ENCODE measurements around the gene IGDCC3.

The IGDCC3 gene

GRCh38 chr15:65318870-65319356 lies 58.9 kb downstream of the IGDCC3 start:
- H3K4me1 ChIP-seq (ENCODE audit: insufficient read depth, insufficient read length), result peaks cover 8% of the 10 kb centered on the region

GRCh38 chr15:65312400-65312916 lies 65.3 kb downstream of the IGDCC3 start:
- peaks cover 10% of the 10 kb centered on the region for H3K4me1 ChIP-seq (ENCODE audit: insufficient read depth, insufficient read length)
- no peaks in the 10 kb centered on the region for H3K9me3 ChIP-seq (ENCODE audit: insufficient read depth, low read length)
- H3K4me3 ChIP-seq (ENCODE audit: insufficient read length, low read depth), result no peak overlapping the region
- no peaks in the 10 kb centered on the region for H3K36me3 ChIP-seq (ENCODE audit: insufficient read depth, insufficient read length, low read length)
- no peak for DNase-seq (ENCODE audit: low read depth, low spot score)
- no peaks in the 10 kb centered on the region for H3K27me3 ChIP-seq (ENCODE audit: insufficient read depth, insufficient read length)
- H3K9ac ChIP-seq (ENCODE audit: insufficient read length, low read depth), result no peak overlapping the region
- TF ChIP-seq SUZ12 (IDR thresholded peaks at IDR 0.05; ENCODE audit: extremely low read depth, insufficient read depth, insufficient read length), result no peak
- no peak for TF ChIP-seq ZNF274 (IDR thresholded peaks at IDR 0.05; ENCODE audit: low read depth, low read length)
- no peak for TF ChIP-seq YY1 (IDR thresholded peaks at IDR 0.05; ENCODE audit: insufficient read depth, insufficient read length)

More at GRCh38 chr15:65318870-65319356, 58.9 kb downstream of the IGDCC3 start:
- Histone ChIP-seq H3K9me3 (ENCODE audit: insufficient read depth, low read length) (no peaks in the 10 kb centered on the region), H3K9ac (ENCODE audit: insufficient read length, low read depth) (no peak overlapping the region), H3K36me3 (ENCODE audit: insufficient read depth, insufficient read length, low read length) (no peaks in the 10 kb centered on the region), H3K27me3 (ENCODE audit: insufficient read depth, insufficient read length) (no peaks in the 10 kb centered on the region), H3K4me3 (ENCODE audit: insufficient read length, low read depth) (no peak overlapping the region)
- TF ChIP-seq YY1 (IDR thresholded peaks at IDR 0.05; ENCODE audit: insufficient read depth, insufficient read length) (peak; percentile 15), ZNF274 (IDR thresholded peaks at IDR 0.05; ENCODE audit: low read depth, low read length) (no peak)
- peak; percentile 84 for DNase-seq (ENCODE audit: low read depth, low spot score)

GRCh38 chr15:65311760-65312159 lies 66.0 kb downstream of the IGDCC3 start:
- Histone ChIP-seq H3K36me3 (ENCODE audit: insufficient read depth, insufficient read length, low read length) (no peaks in the 10 kb centered on the region), H3K9me3 (ENCODE audit: insufficient read depth, low read length) (no peaks in the 10 kb centered on the region), H3K4me1 (ENCODE audit: insufficient read depth, insufficient read length) (peaks cover 10% of the 10 kb centered on the region), H3K27me3 (ENCODE audit: insufficient read depth, insufficient read length) (no peaks in the 10 kb centered on the region), H3K9ac (ENCODE audit: insufficient read length, low read depth) (peak overlapping the region; percentile 66), H3K4me3 (ENCODE audit: insufficient read length, low read depth) (no peak overlapping the region)
- TF ChIP-seq YY1 (IDR thresholded peaks at IDR 0.05; ENCODE audit: insufficient read depth, insufficient read length), result no peak
- no peak for TF ChIP-seq ZNF274 (IDR thresholded peaks at IDR 0.05; ENCODE audit: low read depth, low read length)
- no peak for TF ChIP-seq SUZ12 (IDR thresholded peaks at IDR 0.05; ENCODE audit: extremely low read depth, insufficient read depth, insufficient read length)
- no peak for DNase-seq (ENCODE audit: low read depth, low spot score)

- TF ChIP-seq SUZ12 (IDR thresholded peaks at IDR 0.05; ENCODE audit: extremely low read depth, insufficient read depth, insufficient read length) (no peak), ZNF274 (IDR thresholded peaks at IDR 0.05; ENCODE audit: low read depth, low read length) (no peak), YY1 (IDR thresholded peaks at IDR 0.05; ENCODE audit: insufficient read depth, insufficient read length) (no peak)
- no peaks in the 10 kb centered on the region for H3K36me3 ChIP-seq (ENCODE audit: insufficient read depth, insufficient read length, low read length)
- H3K27me3 ChIP-seq (ENCODE audit: insufficient read depth, insufficient read length), result no peaks in the 10 kb centered on the region
- H3K4me3 ChIP-seq (ENCODE audit: insufficient read length, low read depth), result no peak overlapping the region
- H3K9me3 ChIP-seq (ENCODE audit: insufficient read depth, low read length), result no peaks in the 10 kb centered on the region
- H3K4me1 ChIP-seq (ENCODE audit: insufficient read depth, insufficient read length), result peaks cover 10% of the 10 kb centered on the region
- no peak for DNase-seq (ENCODE audit: low read depth, low spot score)
- no peak overlapping the region for H3K9ac ChIP-seq (ENCODE audit: insufficient read length, low read depth)
Observed at GRCh38 chr15:65310431-65311137, 67.2 kb downstream of the IGDCC3 start.

GRCh38 chr15:65309882-65310418 lies 67.9 kb downstream of the IGDCC3 start:
- Histone ChIP-seq H3K9ac (ENCODE audit: insufficient read length, low read depth) (peak overlapping the region; percentile 61), H3K4me3 (ENCODE audit: insufficient read length, low read depth) (no peak overlapping the region), H3K27me3 (ENCODE audit: insufficient read depth, insufficient read length) (no peaks in the 10 kb centered on the region), H3K9me3 (ENCODE audit: insufficient read depth, low read length) (no peaks in the 10 kb centered on the region), H3K36me3 (ENCODE audit: insufficient read depth, insufficient read length, low read length) (no peaks in the 10 kb centered on the region), H3K4me1 (ENCODE audit: insufficient read depth, insufficient read length) (peaks cover 11% of the 10 kb centered on the region)
- no peak for DNase-seq (ENCODE audit: low read depth, low spot score)
- no peak for TF ChIP-seq SUZ12 (IDR thresholded peaks at IDR 0.05; ENCODE audit: extremely low read depth, insufficient read depth, insufficient read length)
- TF ChIP-seq YY1 (IDR thresholded peaks at IDR 0.05; ENCODE audit: insufficient read depth, insufficient read length), result no peak
- TF ChIP-seq ZNF274 (IDR thresholded peaks at IDR 0.05; ENCODE audit: low read depth, low read length), result no peak

GRCh38 chr15:65307978-65308377 lies 69.8 kb downstream of the IGDCC3 start:
- Histone ChIP-seq H3K9ac (ENCODE audit: insufficient read length, low read depth) (peak overlapping the region; percentile 21), H3K4me3 (ENCODE audit: insufficient read length, low read depth) (no peak overlapping the region), H3K36me3 (ENCODE audit: insufficient read depth, insufficient read length, low read length) (no peaks in the 10 kb centered on the region), H3K4me1 (ENCODE audit: insufficient read depth, insufficient read length) (peaks cover 11% of the 10 kb centered on the region), H3K9me3 (ENCODE audit: insufficient read depth, low read length) (no peaks in the 10 kb centered on the region), H3K27me3 (ENCODE audit: insufficient read depth, insufficient read length) (no peaks in the 10 kb centered on the region)
- no peak for DNase-seq (ENCODE audit: low read depth, low spot score)
- TF ChIP-seq YY1 (IDR thresholded peaks at IDR 0.05; ENCODE audit: insufficient read depth, insufficient read length) (no peak), ZNF274 (IDR thresholded peaks at IDR 0.05; ENCODE audit: low read depth, low read length) (no peak), SUZ12 (IDR thresholded peaks at IDR 0.05; ENCODE audit: extremely low read depth, insufficient read depth, insufficient read length) (no peak)

- peaks cover 3% of the 10 kb centered on the region; the same call in 1 of the 2 replicates for H3K9me3 ChIP-seq (ENCODE audit: insufficient read depth, low read length)
- no peak overlapping the region for H3K4me3 ChIP-seq (ENCODE audit: insufficient read length, low read depth)
- H3K9ac ChIP-seq (ENCODE audit: insufficient read length, low read depth), result no peak overlapping the region
- no peaks in the 10 kb centered on the region for H3K27me3 ChIP-seq (ENCODE audit: insufficient read depth, insufficient read length)
- TF ChIP-seq YY1 (IDR thresholded peaks at IDR 0.05; ENCODE audit: insufficient read depth, insufficient read length) (no peak), ZNF274 (IDR thresholded peaks at IDR 0.05; ENCODE audit: low read depth, low read length) (no peak)
- DNase-seq (ENCODE audit: low read depth, low spot score), result no peak
- H3K36me3 ChIP-seq (ENCODE audit: insufficient read depth, insufficient read length, low read length), result no peaks in the 10 kb centered on the region
- H3K4me1 ChIP-seq (ENCODE audit: insufficient read depth, insufficient read length), result peaks cover 7% of the 10 kb centered on the region
Observed at GRCh38 chr15:65306551-65306950, 71.3 kb downstream of the IGDCC3 start.
